HCT116 (cell line): Measurements from ENCODE around the gene NEDD4.

Experiments
- CEBPB ChIP-seq: IDR thresholded peaks from 2 replicates; pipeline ENCODE4 v1.6.1; 2012; ENCODE audit warnings: low read depth
- EZH2 ChIP-seq: fragments of 200-600 bp; sonication (generic); IDR thresholded peaks from 2 replicates; pipeline ENCODE4 v1.6.1; 2017; ENCODE audit warnings: antibody characterized with exemption, mixed run types
- EZH2phosphoT487 ChIP-seq: fragments of 200-600 bp; IDR thresholded peaks from 2 replicates; pipeline ENCODE4 v1.6.1; 2018; ENCODE audit warnings: antibody characterized with exemption, borderline replicate concordance
- POLR2A ChIP-seq: IDR thresholded peaks from 2 replicates; pipeline ENCODE4 v1.7.0; 2011; ENCODE audit warnings: borderline replicate concordance; ENCODE audit not compliant: insufficient read depth, insufficient read length; ENCODE audit errors: extremely low read depth
- POLR2AphosphoS5 ChIP-seq: IDR thresholded peaks from 2 replicates; pipeline ENCODE4 v1.6.1; 2011; ENCODE audit warnings: mild to moderate bottlenecking, low read depth, low read length, moderate library complexity
- SP1 ChIP-seq: IDR thresholded peaks from 2 replicates; pipeline ENCODE4 v1.6.1; 2012; ENCODE audit warnings: low read depth
- SRF ChIP-seq: IDR thresholded peaks from 2 replicates; pipeline ENCODE4 v1.6.1; 2012; ENCODE audit warnings: low read depth
- ZFX ChIP-seq: fragments of 450-650 bp; IDR thresholded peaks from 2 replicates; pipeline ENCODE4 v1.6.1; 2017
- ZNF274 ChIP-seq: fragments of 200-500 bp; sonication (Bioruptor generic); IDR thresholded peaks from 2 replicates; pipeline ENCODE4 v1.6.1; 2014; ENCODE audit warnings: mild to moderate bottlenecking, low read depth, low read length, inconsistent platforms
- TF ChIP-seq, protein P1 (sequence below): IDR thresholded peaks from 2 replicates; pipeline ENCODE4 v1.6.1; 2012
- TF ChIP-seq, protein P2 (sequence below), 3 experiments: fragments of 200-600 bp in 1 of 3; sonication (generic) in 1 of 3; IDR thresholded peaks in 2 of 3; conservative IDR thresholded peaks in 1 of 3; 2 replicates each; pipeline ENCODE4 v1.5.1; 2012 to 2017; ENCODE audit warnings: low read depth in 2 of 3, low read length in 2 of 3, antibody characterized with exemption in 1 of 3, borderline replicate concordance in 1 of 3, control low read depth in 1 of 3, mild to moderate bottlenecking in 1 of 3, mixed read lengths in 1 of 3, mixed run types in 1 of 3, moderate library complexity in 1 of 3; ENCODE audit not compliant: insufficient read depth in 1 of 3
- TF ChIP-seq, protein P3 (sequence below): IDR thresholded peaks from 2 replicates; pipeline ENCODE4 v1.6.1; 2012; ENCODE audit warnings: low read depth
- TF ChIP-seq, protein P4 (sequence below): IDR thresholded peaks from 2 replicates; pipeline ENCODE4 v1.6.1; 2012

DNA sequence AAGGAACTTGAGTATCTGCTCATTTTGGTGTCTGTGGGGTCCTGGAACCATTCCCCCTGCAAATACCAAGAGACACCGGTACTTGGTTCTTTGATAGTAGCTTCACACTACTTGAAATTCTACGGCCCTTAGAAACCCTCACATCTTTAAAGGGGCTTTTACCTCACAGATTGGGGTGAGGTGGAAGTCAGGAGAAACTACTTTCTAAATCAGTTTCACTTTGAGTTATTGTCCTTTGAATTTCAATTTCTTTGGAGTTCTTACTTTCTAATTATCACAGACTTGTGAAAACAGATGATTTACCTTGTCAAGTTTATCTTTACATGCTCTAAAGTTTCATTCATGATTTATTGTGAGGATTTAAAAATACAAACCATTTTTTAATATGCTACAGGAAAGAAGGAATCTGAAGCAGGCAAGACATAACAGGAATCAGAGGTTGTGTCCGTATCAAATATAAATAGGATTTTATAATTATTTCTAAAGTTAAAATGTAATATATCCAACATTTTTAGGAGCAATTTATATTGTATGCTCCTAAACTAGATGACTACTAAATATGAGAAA lies 98.9 kb downstream of the NEDD4 start:
- TF ChIP-seq POLR2AphosphoS5, result no peak
- no peak for TF ChIP-seq EZH2phosphoT487
- TF ChIP-seq POLR2A, result no peak
- TF ChIP-seq, protein P1, sequence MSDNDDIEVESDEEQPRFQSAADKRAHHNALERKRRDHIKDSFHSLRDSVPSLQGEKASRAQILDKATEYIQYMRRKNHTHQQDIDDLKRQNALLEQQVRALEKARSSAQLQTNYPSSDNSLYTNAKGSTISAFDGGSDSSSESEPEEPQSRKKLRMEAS, result no peak
- TF ChIP-seq, protein P2, sequence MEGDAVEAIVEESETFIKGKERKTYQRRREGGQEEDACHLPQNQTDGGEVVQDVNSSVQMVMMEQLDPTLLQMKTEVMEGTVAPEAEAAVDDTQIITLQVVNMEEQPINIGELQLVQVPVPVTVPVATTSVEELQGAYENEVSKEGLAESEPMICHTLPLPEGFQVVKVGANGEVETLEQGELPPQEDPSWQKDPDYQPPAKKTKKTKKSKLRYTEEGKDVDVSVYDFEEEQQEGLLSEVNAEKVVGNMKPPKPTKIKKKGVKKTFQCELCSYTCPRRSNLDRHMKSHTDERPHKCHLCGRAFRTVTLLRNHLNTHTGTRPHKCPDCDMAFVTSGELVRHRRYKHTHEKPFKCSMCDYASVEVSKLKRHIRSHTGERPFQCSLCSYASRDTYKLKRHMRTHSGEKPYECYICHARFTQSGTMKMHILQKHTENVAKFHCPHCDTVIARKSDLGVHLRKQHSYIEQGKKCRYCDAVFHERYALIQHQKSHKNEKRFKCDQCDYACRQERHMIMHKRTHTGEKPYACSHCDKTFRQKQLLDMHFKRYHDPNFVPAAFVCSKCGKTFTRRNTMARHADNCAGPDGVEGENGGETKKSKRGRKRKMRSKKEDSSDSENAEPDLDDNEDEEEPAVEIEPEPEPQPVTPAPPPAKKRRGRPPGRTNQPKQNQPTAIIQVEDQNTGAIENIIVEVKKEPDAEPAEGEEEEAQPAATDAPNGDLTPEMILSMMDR (IDR thresholded peaks at IDR 0.05 in 2 of 3, conservative IDR thresholded peaks at IDR 0.05 in 1 of 3; ENCODE audit: borderline replicate concordance in 1 of 3, insufficient read depth in 1 of 3, low read depth in 2 of 3, low read length in 2 of 3), result no peak
- TF ChIP-seq, protein P3, sequence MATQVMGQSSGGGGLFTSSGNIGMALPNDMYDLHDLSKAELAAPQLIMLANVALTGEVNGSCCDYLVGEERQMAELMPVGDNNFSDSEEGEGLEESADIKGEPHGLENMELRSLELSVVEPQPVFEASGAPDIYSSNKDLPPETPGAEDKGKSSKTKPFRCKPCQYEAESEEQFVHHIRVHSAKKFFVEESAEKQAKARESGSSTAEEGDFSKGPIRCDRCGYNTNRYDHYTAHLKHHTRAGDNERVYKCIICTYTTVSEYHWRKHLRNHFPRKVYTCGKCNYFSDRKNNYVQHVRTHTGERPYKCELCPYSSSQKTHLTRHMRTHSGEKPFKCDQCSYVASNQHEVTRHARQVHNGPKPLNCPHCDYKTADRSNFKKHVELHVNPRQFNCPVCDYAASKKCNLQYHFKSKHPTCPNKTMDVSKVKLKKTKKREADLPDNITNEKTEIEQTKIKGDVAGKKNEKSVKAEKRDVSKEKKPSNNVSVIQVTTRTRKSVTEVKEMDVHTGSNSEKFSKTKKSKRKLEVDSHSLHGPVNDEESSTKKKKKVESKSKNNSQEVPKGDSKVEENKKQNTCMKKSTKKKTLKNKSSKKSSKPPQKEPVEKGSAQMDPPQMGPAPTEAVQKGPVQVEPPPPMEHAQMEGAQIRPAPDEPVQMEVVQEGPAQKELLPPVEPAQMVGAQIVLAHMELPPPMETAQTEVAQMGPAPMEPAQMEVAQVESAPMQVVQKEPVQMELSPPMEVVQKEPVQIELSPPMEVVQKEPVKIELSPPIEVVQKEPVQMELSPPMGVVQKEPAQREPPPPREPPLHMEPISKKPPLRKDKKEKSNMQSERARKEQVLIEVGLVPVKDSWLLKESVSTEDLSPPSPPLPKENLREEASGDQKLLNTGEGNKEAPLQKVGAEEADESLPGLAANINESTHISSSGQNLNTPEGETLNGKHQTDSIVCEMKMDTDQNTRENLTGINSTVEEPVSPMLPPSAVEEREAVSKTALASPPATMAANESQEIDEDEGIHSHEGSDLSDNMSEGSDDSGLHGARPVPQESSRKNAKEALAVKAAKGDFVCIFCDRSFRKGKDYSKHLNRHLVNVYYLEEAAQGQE, result no peak
- no peak for TF ChIP-seq SP1
- no peak for TF ChIP-seq SRF
- no peak for TF ChIP-seq EZH2
- TF ChIP-seq CEBPB, result no peak
- TF ChIP-seq ZFX, result no peak
- TF ChIP-seq, protein P4, sequence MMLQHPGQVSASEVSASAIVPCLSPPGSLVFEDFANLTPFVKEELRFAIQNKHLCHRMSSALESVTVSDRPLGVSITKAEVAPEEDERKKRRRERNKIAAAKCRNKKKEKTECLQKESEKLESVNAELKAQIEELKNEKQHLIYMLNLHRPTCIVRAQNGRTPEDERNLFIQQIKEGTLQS, result no peak
- no peak for TF ChIP-seq ZNF274
